Osteocyte (in vitro differentiated cells): ENCODE results near the gene ST7L. TPM values are rescaled to one million over a fixed set of nuclear protein-coding genes. Genes with fewer than 3 reads are reported as not detected.
A peak's percentile ranks its signal among the peaks of the same experiment; 100 is the strongest.

Experiments
- DNase-seq: peaks from one replicate; pipeline ENCODE4 v3.0.0; 2021; ENCODE audit warnings: mixed read lengths; ENCODE audit not compliant: unreplicated experiment; ENCODE audit errors: extremely low spot score
- H3K27ac Mint-ChIP-seq: one replicate; pipeline ENCODE4 v1.8.0; 2021; ENCODE audit warnings: mild to moderate bottlenecking, mixed read lengths; ENCODE audit not compliant: unreplicated experiment
- H3K27me3 Mint-ChIP-seq: one replicate; pipeline ENCODE4 v1.8.0; 2021; ENCODE audit warnings: mixed read lengths; ENCODE audit not compliant: unreplicated experiment
- H3K36me3 Mint-ChIP-seq: one replicate; pipeline ENCODE4 v1.8.0; 2021; ENCODE audit warnings: mixed read lengths; ENCODE audit not compliant: unreplicated experiment
- H3K4me1 Mint-ChIP-seq: one replicate; pipeline ENCODE4 v1.8.0; 2021; ENCODE audit warnings: mixed read lengths; ENCODE audit not compliant: unreplicated experiment
- H3K4me3 Mint-ChIP-seq: one replicate; pipeline ENCODE4 v1.8.0; 2021; ENCODE audit warnings: mild to moderate bottlenecking, moderate library complexity, mixed read lengths; ENCODE audit not compliant: unreplicated experiment
- H3K9me3 Mint-ChIP-seq: one replicate; pipeline ENCODE4 v1.8.0; 2021; ENCODE audit warnings: mixed read lengths; ENCODE audit not compliant: unreplicated experiment
- total RNA-seq: library from RNA; stranded (reverse); gene quantifications from 2 replicates; pipeline ENCODE4 v1.2.1, GENCODE V29; 2021
- TF ChIP-seq, protein P1 (sequence below): fragments of 200-600 bp; sonication (generic); IDR thresholded peaks from 2 replicates; pipeline ENCODE4 v1.5.0; 2021; ENCODE audit warnings: antibody characterized with exemption, mild to moderate bottlenecking, moderate library complexity

Gene ST7L
- total RNA-seq, 1 donor from 2014 or later: 22.4 TPM

DNA sequence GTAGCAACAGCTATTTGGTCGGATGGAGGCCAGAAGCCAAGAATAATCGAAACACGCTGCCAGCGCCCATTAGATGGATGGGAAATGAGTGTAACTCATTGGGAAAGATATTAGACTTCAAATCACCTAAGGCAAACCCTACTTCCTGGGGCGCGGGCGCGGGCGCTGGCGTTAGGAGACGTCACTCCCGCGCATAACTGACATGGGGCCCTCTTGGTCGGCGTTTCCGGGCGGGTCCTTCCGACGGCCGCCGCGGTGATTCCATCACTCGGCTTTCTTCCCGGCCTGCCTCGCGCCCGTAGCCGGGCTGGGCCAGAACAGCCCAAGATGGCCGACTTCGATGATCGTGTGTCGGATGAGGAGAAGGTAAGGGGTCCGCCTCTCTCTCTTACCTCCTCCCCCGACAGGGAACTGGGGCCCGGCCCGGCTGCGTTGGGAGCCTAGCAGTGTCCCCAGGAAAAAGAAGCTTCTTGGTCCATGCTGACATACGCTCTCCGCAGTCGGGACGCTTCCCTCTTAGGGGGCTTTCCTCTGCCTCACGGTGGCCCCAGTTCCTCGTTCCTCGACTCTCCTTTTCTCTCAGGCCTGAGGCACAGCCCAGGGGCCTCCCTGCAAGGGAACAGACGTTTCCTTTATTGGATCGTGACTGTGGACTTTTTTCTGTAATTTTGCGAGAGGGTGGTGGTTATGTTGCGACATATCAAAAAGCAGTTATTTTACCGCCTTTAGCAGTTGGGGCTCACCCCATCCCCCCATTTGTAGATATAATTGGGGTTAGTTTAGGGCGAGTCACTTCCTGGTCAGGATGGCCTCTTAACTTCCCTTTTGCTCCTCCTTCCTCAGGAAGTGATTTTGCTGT is 806 bp upstream of the ST7L start, which contains the start of gene CAPZA1:
Gene CAPZA1 (plus strand): TSS at position 315 of the 859 bp plus-strand sequence. CDS start 13 bp downstream, at position 328.
- Mint-ChIP-seq H3K9me3 (no peaks in the 10 kb centered on the region), H3K27me3 (no peaks in the 10 kb centered on the region), H3K4me3 (peak within 1 kb of the TSS; percentile 99), H3K36me3 (peaks cover 2% of the 10 kb centered on the region), H3K4me1 (peaks cover 45% of the 10 kb centered on the region), H3K27ac (peak within 1 kb of the TSS; percentile 100)
- TF ChIP-seq, protein P1, sequence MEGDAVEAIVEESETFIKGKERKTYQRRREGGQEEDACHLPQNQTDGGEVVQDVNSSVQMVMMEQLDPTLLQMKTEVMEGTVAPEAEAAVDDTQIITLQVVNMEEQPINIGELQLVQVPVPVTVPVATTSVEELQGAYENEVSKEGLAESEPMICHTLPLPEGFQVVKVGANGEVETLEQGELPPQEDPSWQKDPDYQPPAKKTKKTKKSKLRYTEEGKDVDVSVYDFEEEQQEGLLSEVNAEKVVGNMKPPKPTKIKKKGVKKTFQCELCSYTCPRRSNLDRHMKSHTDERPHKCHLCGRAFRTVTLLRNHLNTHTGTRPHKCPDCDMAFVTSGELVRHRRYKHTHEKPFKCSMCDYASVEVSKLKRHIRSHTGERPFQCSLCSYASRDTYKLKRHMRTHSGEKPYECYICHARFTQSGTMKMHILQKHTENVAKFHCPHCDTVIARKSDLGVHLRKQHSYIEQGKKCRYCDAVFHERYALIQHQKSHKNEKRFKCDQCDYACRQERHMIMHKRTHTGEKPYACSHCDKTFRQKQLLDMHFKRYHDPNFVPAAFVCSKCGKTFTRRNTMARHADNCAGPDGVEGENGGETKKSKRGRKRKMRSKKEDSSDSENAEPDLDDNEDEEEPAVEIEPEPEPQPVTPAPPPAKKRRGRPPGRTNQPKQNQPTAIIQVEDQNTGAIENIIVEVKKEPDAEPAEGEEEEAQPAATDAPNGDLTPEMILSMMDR: no peak
- DNase-seq: peak; percentile 96

DNA sequence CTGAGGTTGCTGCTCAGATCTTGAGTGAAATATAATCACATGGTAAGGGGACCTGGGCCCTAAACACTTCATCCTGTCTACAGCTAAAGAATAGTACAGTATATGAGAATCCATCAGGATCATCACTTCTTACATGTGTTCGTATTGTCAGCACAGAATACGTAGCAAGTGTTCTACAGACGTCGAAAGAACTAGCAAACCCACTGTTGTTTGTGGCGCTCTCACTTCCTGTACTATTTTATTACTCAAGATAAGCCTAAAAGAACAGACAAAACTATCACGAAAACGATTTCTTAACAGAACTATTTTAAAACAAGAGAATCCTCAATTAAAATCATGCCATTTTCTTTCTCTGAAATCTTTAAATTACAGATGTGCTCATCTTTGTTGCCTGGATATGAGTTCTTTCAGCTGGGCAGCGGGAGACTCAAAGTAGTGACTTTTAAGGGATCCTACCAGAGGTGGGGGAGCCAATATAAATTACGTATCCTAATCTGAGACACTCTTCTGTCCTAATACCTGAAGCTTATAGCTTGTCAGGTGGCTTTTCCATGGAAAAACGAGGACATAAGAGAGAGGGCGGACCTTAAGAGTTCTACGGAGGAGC is 724 bp downstream of the ST7L start:
- Mint-ChIP-seq H3K36me3 (peaks cover 4% of the 10 kb centered on the region), H3K27me3 (no peaks in the 10 kb centered on the region), H3K9me3 (no peaks in the 10 kb centered on the region), H3K4me1 (peaks cover 42% of the 10 kb centered on the region), H3K27ac (peak overlapping the region; percentile 100), H3K4me3 (peak overlapping the region; percentile 99)
- DNase-seq: no peak
- TF ChIP-seq, protein P1: no peak

DNA sequence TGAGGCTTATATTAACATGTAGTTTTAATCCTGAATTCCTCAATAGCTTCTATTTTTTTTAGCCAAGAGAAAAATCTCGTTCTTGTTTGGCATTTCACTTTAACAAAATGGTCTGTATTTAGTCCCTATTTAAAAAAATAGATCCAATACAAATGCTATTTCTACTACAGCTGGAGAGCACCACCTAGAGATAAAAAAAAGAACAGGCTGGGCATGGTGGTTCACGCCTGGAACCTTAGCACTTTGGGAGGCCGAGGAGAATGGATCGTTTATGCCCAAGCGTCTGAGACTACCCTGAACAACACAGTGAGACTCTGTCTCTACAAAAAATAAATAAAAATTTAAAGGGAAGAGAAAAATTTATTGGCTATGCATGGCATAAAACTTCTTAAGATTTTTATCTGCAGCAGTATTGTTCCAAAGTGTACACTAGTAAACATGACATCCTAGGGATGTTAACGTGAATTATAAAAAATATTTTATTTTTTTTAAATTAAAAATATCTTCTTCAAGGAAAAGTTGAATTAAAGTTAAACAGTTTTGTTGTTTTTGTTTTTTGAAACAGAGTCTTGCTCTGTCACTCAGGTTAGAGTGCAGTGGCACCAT is 4.4 kb downstream of the ST7L start:
- Mint-ChIP-seq H3K27ac (peak overlapping the region; percentile 27), H3K9me3 (no peaks in the 10 kb centered on the region), H3K36me3 (peaks cover 8% of the 10 kb centered on the region), H3K4me3 (no peak overlapping the region), H3K4me1 (peaks cover 15% of the 10 kb centered on the region), H3K27me3 (no peaks in the 10 kb centered on the region)
- no peak for DNase-seq
- TF ChIP-seq, protein P1: peak; percentile 69

DNA sequence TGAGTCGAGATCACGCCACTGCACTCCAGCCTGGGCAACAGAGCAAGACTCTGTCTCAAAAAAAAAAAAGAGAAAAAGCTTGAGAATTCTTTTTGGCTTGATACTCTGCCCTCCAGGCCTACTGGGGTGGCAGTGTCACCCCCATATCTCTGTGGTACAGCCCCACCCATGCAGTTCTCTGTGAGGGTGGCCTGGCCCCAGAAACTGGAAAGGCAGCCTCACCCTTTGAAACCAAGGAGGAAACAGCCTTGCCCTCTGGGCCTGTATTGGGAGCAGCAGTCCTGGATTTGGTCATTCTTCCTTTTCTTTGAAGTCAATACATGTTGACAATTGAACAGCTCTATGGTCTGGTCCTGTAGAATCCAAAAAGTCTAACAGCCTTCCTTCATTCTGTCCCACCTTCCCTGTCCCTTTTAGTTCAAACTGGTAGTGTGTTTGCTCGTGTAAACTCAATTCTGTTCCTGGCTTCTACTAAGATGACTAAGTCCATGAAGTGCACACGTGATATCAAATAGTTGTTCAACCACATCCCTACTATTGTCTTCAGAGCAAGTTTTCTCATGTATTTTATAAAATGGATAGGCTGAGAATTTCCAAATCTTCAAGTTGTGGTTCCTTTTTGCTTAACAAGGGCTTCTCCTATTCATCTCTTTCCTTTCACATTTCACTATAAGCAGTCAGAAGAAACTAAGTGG is 13.2 kb downstream of the ST7L start:
- no peak overlapping the region for H3K27ac Mint-ChIP-seq
- H3K9me3 Mint-ChIP-seq: no peaks in the 10 kb centered on the region
- H3K4me3 Mint-ChIP-seq: no peak overlapping the region
- no peak for DNase-seq
- H3K4me1 Mint-ChIP-seq: no peaks in the 10 kb centered on the region
- H3K27me3 Mint-ChIP-seq: no peaks in the 10 kb centered on the region
- TF ChIP-seq, protein P1: no peak
- peaks cover 39% of the 10 kb centered on the region for H3K36me3 Mint-ChIP-seq
